UCSD-AML1 (cell line): ENCODE data around the gene PASK.

Experiments
- DNase-seq: peaks from one replicate; lab custom pipeline; 2025; ENCODE audit not compliant: unreplicated experiment; lab: John Stamatoyannopoulos, UW

Gene PASK

DNA sequence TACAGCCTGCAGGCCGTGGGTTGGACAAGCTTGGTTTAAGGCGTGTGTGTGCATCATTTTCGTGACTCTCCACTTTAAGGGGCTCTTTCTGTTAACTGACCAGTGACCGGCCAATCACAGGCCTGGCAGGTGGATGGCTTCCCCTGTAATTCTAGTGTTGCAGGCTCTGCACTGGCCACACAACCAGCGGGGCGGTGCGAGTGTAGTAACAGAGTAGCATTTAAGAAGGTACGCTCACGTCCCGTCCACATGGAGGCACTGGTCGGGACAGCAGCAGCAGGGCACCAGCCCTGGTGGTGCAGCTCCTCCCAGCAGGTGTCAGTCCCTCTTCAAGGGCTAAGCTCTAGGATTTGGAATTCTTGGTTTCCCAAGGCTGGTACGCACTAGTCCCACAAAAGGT, 31.2 kb upstream of the PASK start:
- DNase-seq = no peak

DNA sequence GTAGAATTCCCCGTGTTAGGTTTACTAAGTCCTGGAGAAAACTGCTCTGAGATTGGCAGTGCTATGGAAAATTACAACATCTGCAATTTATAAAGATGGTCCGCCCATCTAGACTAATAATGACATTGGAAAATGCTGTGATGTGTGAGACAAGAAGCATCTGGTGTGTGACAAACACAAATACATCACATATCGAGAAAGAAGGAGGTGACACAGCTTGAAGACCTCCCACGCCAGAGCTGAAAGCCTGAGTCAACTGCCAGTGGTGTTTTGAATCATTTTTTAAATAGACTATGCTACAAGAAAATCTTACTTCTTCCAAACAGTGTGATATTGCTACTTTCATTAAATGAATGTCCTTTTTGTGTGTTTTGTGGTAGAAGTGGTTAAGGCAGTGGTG, 30.6 kb upstream of the PASK start:
- DNase-seq = no peak

DNA sequence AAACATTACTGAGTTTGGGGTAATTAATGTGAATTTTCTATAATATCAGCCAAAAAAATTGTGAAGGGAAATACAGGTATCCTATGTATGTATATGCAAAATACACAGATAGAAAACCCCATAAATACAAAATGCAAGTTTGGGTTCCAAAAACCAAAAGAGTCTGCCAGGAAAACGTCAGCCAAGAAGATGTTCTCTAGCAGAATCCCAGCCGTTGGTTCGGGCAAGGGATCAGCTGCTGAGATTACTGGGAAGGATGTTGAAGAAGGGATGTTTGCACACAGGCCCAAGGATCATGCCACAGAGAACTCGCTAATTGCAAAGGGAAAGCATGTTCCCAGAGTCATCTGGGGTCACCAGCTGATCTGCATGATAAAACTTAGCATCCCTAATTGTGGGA, 29.7 kb upstream of the PASK start:
- DNase-seq = no peak

DNA sequence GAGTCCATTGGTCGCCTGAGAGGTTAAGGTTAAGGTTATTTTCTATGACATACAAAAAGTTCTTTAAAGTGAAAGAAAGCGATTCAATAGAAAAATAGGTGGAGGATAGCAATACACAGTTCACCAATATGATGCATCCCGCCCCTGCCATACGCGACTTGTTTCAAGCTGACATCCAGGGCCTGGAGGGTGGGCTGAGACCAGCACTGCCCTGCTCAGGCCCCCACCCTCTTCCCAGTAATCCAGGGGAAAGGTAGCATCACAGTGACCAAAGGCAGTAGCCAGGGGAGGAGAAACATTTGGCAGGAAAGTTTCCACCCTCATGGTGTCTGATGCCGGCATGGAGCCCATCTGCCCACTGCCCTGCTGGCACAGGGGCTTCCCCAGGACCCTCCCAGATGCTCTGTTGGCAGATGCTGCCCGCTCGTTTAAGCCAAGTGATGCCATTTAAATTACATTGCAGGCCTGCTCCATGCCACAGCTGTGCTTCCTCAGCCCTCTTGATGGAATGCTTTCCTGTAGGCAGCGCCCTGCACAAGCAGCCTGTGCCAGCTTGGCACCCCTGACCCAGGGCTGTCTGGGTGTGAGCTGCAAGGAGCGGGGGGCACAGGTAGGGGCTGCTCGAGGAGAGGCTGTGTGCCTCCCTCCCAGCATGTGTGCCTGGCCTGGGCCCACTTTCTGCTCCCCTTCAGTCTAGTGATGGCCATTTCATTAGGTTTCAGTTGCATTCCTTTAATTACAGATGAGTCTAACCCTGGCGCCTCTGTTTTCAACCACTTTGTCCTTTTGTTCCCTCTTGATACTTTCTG, 28.5 kb upstream of the PASK start:
- no peak for DNase-seq

DNA sequence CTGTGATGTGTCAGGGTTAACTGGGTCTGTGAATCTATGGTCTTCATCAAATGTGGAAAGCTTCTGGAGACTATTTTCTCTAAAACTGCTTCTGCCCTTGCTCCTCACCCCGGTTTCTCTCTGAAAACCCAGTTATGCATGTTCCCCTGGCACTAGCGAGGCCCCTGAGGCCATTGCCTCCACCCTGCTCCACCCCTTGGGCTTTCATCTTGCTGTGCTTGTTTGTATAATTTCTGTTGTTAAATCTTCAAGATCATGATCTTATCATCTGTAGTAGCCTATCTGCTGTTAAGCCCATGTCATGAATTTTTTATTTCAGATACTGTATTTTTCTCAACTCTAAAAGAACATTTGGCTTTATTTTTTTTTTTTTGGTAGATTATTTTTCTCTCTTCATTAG, 24.3 kb upstream of the PASK start:
- no peak for DNase-seq

DNA sequence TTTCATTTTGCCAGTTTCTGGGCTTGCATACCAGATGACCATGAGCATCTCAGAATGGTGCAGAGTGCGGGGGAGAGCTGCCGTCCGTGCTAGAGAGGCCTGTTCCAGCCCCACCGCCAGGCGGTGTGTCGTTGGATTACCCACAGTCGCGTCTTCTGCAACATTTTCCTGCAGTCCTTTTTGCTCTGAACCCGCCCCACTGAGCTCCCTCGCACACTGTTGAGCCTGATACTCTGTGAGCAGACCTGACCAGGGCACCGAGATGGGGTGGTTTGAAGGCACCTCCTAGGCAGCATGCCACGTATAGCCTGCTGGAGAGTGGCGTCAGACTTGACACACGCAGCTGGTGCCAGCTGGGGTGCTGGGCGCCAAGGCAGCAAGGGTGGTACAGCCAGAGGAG, 19.1 kb upstream of the PASK start:
- no peak for DNase-seq

DNA sequence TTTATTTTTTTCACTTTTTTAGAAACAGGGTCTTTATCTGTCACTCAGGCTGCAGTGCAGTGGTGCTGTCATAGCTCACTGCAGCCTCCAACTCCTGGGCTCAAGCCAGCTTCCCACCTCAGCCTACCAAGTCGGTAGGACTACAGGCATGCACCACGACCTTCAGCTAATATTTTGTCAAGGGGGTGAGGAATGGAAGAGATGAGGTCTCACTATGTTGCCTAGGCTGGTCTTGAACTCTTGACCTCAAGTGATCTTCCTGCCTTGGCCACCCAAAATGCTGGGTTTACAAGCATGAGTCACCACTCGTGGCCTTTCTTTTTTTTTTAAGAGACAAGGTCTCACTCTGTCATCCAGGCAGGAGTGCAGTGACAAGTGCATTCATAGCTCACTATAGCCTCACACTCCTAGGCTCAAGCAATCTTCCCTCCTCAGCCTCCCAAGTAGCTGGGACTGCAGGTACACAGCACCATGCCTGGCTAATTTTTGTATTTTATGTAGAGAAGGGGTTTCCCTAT, 14.4 kb upstream of the PASK start:
- no peak for DNase-seq

DNA sequence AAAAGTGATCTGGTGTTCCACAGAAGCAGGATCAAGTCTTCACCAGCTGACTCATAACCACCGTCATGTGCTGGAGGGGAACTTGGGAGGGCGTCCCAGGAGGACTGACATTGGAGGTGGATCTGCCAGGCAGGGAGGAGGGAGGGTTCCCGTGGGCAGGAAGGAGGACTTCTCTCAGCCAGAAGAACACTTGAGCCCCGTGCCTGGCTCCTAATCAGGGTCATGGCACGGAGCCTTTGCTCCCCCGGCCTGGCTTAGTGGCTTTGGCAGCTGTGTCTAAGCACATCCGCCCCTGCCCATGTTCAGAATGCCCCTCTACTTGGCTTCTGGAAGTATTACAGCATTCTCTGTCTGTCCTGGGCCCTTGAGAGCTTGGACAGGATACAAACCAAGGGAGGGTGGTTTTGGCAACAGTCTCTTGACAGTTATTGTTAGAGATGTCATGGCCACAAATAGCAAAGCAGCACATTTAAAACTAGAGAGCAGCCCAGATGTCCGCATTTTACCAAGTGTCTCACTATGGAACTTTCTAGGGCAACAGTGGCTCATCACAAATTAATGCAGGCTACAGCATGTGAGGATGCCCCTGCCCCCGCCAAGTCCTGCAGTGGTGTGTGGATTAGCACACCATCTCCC, 12.5 kb upstream of the PASK start:
- no peak for DNase-seq

DNA sequence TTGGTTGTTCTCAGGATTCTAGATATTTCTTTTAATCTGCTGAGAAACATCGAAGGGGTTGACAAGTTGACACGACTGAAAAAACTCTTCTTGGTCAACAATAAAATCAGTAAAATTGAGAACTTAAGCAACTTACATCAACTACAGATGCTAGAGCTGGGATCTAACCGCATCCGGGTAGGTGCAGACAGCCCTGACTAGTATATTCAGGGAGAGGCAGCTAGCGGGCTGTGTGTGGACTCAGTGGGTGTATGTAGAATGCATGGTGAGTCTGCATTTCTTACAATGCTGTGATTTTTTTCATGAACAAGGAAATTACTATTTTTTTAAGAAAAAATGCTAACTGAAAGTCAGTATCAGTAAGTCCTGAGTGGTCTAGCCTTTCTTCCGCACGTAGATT, 11.0 kb upstream of the PASK start:
- no peak for DNase-seq

DNA sequence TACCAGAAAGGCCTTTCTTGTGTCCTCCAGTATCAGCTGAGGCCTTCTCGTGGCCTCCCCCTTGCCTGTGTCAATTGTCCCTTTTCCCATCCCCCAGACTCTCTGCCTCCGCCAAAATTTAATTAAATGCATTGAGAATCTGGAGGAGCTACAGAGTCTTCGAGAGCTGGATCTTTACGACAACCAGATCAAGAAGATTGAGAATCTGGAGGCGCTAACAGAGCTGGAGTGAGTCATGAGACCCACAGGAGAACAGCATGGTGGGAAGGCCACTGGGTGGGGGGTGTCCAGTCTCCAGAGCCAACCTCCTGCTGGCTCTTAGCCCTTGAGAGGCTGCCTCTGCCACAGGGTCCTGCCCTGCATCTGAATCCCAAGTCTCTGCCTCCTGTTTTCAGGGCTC, 9.8 kb upstream of the PASK start:
- no peak for DNase-seq

DNA sequence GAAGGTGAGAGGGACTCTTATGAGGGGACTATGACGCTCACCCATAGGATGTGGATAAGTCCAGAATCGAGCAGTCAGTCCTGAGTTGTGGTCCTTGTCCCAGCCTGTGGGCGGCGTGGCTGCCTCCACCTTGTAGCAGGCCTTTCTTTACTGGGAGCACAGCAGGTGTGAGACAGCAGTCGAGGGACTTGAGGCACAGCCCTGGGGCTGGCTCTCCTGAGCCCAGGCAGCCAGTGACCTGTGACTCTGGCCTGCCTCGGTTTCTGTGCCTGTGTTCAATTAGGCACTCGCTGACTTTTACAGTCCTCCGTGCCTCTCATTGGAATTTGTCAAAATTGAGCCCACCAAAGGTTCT, 9.3 kb upstream of the PASK start:
- DNase-seq = no peak

DNA sequence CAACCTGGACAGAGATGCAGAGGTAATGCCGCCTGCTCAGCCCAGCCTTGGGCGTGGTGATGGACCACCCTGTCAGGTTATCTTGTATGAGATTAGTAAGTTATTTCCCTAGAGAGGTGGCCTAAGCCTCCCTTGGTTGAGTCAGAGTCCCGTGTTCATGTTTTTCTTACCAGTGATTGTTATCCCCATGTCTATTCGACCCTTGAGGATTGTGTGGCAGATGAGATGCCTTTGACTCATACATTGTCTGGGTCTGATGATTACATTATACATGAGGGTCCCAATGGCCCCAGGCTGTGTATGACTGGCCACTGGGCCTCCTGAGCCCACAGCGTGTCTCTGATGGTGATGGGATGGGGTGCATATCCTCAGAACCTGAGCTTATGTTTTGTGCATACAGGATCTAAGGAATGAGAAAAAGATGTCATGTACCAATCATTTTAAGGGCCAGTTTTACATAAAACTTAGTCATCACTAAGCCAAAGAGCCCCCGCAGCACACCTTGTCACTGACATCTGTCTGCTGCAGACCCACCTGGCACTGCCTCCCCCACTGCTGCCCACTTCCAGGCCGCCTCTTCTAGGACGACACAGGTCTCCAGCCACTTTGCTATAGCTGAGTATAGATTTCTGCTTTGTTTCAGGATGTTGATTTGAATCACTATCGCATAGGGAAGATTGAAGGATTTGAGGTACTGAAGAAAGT, 8.7 kb upstream of the PASK start:
- DNase-seq = no peak

DNA sequence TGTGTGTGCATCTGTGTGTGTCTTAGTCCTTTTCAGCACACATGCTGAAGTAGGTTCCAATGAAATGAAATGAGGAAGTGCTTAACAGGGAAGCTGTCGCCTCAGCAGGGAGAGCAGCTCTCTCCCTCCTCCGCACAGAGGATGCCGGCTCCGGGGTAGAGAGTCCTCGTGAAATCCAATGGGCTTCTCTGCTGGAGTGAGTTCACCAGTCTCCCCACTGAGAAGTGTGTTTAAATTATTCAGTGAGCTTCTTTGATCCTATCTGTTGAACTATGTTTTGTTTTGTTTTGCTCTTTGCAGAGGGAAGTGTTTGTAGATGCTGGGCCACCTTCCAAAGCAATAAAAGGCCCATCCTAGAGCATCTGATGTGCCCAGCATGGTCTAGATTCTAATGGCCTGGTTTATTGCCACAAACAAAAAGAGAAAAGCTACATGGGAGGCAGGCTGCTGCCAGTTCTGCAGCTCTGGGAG, 7.7 kb upstream of the PASK start:
- peak; percentile 50 for DNase-seq

DNA sequence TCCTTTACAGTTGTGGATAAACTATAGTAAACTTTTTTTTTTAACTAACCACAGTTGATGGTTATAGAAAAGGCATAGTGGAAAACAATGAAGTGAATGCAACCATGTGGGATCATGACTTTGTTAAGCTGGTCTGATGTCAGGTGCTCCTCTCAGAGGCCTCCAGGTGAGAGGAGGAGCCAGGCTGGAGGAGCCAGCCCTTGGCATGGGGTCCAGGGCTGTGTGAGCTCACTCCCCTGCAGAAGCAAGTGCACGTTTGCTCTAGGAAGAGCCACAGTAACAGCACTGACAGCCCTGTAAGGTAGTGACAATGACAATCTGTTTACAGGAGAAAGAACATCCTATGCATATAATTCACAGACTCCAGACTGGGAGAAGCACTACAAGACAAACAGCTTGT, 6.7 kb upstream of the PASK start:
- no peak for DNase-seq

DNA sequence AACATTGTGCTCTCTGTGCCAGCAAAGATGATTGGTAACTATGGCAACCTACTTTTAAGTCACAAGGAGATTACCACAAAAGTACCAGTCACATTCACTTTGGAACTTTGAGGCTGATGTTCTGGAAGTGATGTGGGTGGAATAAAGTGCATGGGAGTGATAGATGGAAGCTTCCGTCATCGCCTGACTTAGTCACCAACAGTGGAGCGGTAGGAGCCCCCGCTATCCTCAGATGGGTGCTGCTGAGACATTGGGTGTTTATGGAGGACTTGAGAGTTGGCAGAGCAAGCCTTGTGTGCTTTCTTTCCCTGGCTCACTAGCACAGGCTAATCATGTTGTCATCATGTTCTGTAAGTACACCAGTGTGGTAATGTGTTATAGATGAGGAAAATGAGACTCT, 5.6 kb upstream of the PASK start:
- DNase-seq = no peak

DNA sequence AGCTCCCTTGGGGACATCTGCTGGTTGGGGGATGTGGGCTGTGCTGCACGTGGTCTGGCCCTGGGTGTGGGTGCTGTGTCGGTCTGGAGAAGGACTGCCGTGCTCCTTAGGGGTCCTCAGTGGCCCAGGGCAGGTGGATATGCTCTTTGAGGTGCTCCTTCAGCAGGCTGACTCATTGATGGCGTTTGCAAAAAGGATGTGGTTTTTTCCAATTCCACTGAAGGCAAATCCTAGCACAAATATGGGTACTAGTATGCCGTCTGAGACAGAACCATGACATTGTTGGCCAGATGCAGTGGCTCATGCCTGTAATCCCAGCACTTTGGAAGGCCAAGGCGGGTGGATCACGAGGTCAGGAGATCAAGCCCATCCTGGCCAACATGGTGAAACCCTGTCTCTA, 4.3 kb upstream of the PASK start:
- no peak for DNase-seq

DNA sequence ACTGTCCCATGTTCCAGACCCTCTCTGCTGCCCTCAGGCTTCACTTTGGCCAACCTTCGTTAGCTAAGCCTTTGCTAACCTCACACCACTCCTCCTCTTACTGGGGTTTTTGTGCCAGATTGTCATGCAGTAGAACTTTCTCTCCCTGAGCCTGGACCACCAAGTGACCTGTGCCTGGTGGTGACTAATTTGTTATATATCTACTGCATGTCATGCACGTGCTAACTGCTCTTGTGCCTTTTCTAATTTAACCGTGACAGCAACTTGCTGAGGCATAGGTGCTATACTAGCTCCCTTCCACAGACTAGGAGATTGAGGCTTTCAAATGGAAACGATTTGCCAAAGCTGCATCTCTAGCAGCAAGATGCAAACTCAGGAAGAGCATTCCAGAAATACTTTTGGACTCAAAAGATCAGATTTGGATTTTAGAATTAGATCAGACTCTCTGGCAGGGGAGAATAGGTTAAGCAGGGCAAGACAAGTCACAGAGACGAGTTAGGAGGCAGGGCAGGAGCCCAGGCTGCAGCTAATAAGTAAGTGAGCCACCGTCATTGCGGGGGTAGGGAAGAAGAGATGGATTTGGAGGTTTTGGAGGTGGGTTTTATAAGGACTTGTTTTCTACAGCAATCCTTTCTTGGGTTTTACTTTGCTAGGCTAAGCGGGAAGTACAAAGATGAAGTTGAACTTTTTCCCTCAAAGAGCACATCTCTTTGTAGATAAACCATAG, 2.8 kb upstream of the PASK start:
- no peak for DNase-seq

DNA sequence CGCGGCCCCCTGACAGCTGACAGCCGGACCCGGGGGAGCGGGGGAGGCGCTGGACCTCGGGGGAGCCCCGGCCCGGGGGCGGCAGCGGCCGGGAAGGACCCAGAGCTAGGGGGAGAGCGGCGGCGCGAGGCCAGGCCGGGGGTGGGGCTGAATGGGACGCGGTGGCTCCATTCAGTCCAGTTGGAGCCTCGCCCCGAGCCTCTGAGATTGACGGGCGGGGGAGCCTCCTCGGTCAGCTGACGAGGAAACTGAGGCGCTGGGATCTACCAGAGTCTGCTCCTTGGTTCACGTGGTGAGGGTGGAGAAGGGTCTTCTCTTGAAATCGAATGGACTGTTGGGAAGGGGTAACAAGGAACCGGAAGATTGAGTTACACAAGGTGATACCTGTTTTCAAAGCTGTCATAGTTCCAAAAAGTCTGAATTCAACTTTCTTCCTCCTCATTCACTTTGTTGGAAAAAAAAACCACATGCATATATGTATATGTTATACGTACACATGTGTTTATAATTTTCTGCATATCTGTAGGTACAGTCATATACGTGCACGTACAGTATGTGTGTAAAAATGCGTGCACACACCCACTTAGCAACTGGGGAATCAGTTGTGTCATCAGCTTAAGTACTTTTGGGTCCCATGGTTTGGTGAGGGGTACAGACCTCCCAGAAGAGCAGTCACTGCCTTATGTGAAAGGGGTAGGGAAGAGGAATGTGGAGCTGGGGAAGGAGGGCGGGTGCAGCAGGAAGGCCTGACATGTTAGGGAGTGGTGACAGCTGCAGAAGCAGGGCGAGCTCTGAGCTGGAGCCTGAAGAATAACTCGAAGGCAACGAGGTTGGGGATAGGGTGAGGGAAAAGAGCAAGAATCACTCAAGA, 1.6 kb upstream of the PASK start:
- DNase-seq = no peak

DNA sequence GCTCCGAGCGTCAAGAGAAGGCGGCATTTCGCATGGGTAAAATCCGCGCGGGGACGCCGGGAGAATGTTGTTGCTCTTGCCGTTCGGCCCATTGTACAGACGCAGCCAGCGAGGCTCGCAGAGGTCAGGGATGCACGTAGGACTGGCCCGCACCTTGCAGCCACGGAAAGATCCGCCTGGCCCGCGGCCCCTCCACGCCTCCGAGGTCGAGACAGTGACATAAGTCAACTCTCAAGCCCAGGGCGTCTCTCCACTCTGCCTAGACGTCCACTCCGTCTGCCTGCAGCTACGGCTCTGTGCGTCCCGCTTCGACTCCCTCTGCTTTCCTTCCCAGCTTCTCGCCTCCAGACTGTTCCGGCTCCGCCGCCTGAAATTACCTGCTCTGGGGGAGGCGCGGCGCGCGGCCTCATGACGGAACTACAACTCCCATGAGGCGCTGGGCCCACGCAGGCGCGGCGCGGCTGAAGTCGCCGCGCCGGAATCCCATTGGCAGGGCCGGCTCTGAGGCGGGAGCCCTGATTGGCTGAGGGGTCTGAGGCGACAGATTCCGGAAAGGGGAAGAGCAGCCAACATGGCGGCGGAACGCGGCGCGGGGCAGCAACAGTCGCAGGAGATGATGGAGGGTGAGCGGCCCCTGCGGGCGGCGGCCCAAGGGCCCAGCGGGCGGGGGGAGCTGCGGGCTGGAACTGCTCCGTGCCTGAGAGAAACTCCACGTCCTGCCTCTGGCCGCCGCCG, 820 bp upstream of the PASK start, which contains the start of gene PPP1R7:
PPP1R7 (plus strand) TSS at position 543 of the 735 bp plus-strand sequence; CDS start at position 572, 29 bp downstream.
- peak; percentile 94 for DNase-seq

DNA sequence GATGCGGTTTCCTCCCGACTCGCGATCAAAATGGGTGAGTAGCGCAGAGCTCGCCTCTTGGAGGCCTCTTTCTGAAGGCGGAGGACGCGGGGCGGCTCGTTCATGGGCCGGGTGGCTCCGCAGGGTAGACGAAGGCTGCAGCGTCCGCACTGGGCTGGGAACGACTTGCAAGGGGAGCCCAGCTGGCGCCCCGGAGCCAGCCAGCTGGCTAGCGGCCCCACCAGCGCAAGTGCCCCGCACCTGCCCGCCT, 328 bp upstream of the PASK start:
- no peak for DNase-seq
